ENCODE measurements around the gene NPW. TPM values are rescaled to one million over a fixed set of nuclear protein-coding genes. Genes with fewer than 3 reads are reported as not detected.

NPW gene
- total and polyA plus RNA-seq, 2 donors (not counting 1 experiment from before 2014, with no cell fraction given) = 0.20 to 0.99 TPM

DNA sequence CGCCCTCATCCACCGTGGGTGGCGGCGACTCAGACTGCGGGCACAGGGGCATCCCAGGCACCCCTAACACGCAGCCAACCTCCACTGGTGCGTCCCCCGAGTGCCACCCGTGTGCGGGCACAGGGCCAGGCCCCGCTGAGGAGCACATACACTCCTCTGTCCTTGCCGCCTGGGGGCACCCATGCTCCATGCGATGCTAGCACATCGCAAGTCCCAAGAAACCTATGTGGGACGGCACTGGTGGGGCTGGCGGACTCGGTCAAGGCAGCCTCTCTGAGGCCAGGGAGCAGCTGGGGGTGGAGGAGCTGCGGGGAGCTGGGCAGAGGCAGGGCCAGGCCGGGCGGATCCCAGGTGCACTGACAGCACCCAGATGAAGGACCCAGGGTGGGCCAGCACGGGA lies 13.9 kb upstream of the NPW start:
- Histone ChIP-seq H4K20me1 (ENCODE audit: control insufficient read depth, extremely low read depth, insufficient read depth, low read length) (no peaks in the 10 kb centered on the region), H3K36me3 (ENCODE audit: control insufficient read depth, insufficient read depth, low read length) (peaks cover 29% of the 10 kb centered on the region), H3K9ac (ENCODE audit: insufficient read depth, low read length) (no peak overlapping the region), H3K27me3 (ENCODE audit: control insufficient read depth, insufficient read depth, low read length) (no peaks in the 10 kb centered on the region), H3K4me1 (ENCODE audit: control insufficient read depth, extremely low read depth, insufficient read depth, low read length) (peaks cover 24% of the 10 kb centered on the region), H3K4me2 (ENCODE audit: extremely low read depth, insufficient read depth, low read length) (no peak overlapping the region), H3K79me2 (ENCODE audit: control insufficient read depth, insufficient read depth, low read length) (peaks cover 72% of the 10 kb centered on the region), H3K27ac (ENCODE audit: insufficient read depth, low read length) (no peak overlapping the region), H3K9me3 (ENCODE audit: control insufficient read depth, insufficient read depth, low read depth, low read length) (no peaks in the 10 kb centered on the region), H2AFZ (ENCODE audit: low read length) (no peak overlapping the region), H3K4me3 (replicated peaks in 1 of 4; ENCODE audit: control extremely low read depth in 1 of 4, insufficient read depth in 1 of 4, low read depth in 3 of 4, low read length in 4 of 4) (no peak overlapping the region)
- TF ChIP-seq, protein P1, sequence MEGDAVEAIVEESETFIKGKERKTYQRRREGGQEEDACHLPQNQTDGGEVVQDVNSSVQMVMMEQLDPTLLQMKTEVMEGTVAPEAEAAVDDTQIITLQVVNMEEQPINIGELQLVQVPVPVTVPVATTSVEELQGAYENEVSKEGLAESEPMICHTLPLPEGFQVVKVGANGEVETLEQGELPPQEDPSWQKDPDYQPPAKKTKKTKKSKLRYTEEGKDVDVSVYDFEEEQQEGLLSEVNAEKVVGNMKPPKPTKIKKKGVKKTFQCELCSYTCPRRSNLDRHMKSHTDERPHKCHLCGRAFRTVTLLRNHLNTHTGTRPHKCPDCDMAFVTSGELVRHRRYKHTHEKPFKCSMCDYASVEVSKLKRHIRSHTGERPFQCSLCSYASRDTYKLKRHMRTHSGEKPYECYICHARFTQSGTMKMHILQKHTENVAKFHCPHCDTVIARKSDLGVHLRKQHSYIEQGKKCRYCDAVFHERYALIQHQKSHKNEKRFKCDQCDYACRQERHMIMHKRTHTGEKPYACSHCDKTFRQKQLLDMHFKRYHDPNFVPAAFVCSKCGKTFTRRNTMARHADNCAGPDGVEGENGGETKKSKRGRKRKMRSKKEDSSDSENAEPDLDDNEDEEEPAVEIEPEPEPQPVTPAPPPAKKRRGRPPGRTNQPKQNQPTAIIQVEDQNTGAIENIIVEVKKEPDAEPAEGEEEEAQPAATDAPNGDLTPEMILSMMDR (conservative IDR thresholded peaks at IDR 0.05 in 1 of 2, IDR thresholded peaks at IDR 0.05 in 1 of 2; ENCODE audit: low read depth in 1 of 2, low read length in 2 of 2) = no peak
- TF ChIP-seq EZH2 (IDR thresholded peaks at IDR 0.05; ENCODE audit: low read length, missing control alignments) = no peak
- DNase-seq (ENCODE audit: low read depth in 2 of 2) = no peak

DNA sequence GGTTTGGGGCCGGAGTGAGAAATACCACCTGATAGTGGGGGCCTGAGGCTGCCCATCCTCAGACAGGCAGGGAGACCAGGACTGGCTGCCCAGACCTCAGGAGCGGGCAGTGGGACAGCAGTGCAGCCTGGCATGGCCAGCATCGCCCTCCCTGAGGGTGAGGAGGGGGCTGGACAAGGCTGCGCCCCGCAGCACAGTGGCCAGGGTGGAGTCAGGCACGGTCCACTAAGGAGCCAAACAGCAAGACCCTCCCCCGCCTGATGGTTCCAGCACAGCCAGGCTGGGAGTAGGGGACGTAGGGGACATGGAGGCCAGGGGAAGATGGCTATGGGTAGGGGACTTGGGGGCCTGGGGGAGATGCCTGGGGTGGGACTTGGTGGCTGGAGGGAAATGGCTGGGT lies 13.3 kb upstream of the NPW start:
- Histone ChIP-seq H3K79me2 (ENCODE audit: control insufficient read depth, insufficient read depth, low read length) (peaks cover 72% of the 10 kb centered on the region), H3K36me3 (ENCODE audit: control insufficient read depth, insufficient read depth, low read length) (peaks cover 24% of the 10 kb centered on the region), H4K20me1 (ENCODE audit: control insufficient read depth, extremely low read depth, insufficient read depth, low read length) (no peaks in the 10 kb centered on the region), H3K27ac (ENCODE audit: insufficient read depth, low read length) (peak overlapping the region; percentile 8), H3K9me3 (ENCODE audit: control insufficient read depth, insufficient read depth, low read depth, low read length) (no peaks in the 10 kb centered on the region), H3K27me3 (ENCODE audit: control insufficient read depth, insufficient read depth, low read length) (no peaks in the 10 kb centered on the region), H3K4me3 (replicated peaks in 1 of 4; ENCODE audit: control extremely low read depth in 1 of 4, insufficient read depth in 1 of 4, low read depth in 3 of 4, low read length in 4 of 4) (no peak overlapping the region), H3K4me2 (ENCODE audit: extremely low read depth, insufficient read depth, low read length) (no peak overlapping the region), H3K4me1 (ENCODE audit: control insufficient read depth, extremely low read depth, insufficient read depth, low read length) (peaks cover 24% of the 10 kb centered on the region), H2AFZ (ENCODE audit: low read length) (no peak overlapping the region), H3K9ac (ENCODE audit: insufficient read depth, low read length) (no peak overlapping the region)
- no peak for DNase-seq (ENCODE audit: low read depth in 2 of 2)
- TF ChIP-seq EZH2 (IDR thresholded peaks at IDR 0.05; ENCODE audit: low read length, missing control alignments) = no peak
- TF ChIP-seq, protein P1 (conservative IDR thresholded peaks at IDR 0.05 in 1 of 2, IDR thresholded peaks at IDR 0.05 in 1 of 2; ENCODE audit: low read depth in 1 of 2, low read length in 2 of 2) = no peak

DNA sequence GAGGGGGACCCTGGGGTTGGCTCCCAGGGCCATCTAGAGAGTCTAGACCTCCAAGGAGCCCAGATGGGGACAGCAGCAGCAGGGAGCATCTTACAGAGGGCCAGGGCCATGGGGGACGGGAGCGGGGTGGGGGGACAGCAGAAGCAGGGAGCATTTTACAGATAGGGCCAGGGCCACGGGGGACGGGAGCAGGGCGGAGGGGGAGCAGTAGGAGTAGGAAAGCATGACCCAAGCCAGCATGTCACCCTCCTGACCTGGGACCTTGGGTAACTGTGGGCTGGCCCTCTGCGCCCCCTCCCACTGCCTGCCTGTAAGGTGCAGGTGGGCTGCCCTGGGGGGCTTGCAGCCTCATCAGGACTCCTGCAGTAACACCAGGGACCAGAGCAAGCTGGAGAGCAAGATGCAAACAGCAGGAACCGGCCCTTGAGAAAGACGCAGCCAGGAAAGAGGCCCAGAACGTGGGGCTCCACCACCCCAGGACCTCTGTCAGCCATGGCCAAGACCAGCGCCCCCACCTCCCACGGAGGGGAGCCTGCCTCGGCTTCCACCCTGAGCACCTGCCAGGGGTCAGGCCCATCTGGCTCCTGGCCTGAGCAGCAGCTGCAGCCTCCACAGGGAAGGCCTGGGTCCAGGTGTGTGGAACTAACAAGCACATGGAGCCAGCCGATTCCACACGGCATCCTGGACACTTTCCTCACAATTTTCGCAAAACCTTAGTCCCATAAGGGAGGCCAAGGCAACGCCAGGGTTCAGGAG lies 12.3 kb upstream of the NPW start:
- no peak overlapping the region for H2AFZ ChIP-seq (ENCODE audit: low read length)

More for the DNA sequence above, 12.3 kb upstream of the NPW start:
- DNase-seq (ENCODE audit: low read depth in 2 of 2) = no peak
- no peaks in the 10 kb centered on the region for H3K9me3 ChIP-seq (ENCODE audit: control insufficient read depth, insufficient read depth, low read depth, low read length)
- H3K27me3 ChIP-seq (ENCODE audit: control insufficient read depth, insufficient read depth, low read length) = no peaks in the 10 kb centered on the region
- no peak for TF ChIP-seq EZH2 (IDR thresholded peaks at IDR 0.05; ENCODE audit: low read length, missing control alignments)
- TF ChIP-seq, protein P1 (conservative IDR thresholded peaks at IDR 0.05 in 1 of 2, IDR thresholded peaks at IDR 0.05 in 1 of 2; ENCODE audit: low read depth in 1 of 2, low read length in 2 of 2) = no peak
- H3K4me1 ChIP-seq (ENCODE audit: control insufficient read depth, extremely low read depth, insufficient read depth, low read length) = peaks cover 24% of the 10 kb centered on the region
- no peaks in the 10 kb centered on the region for H4K20me1 ChIP-seq (ENCODE audit: control insufficient read depth, extremely low read depth, insufficient read depth, low read length)
- peak overlapping the region; percentile 58 to 82 (median 71) for H3K4me3 ChIP-seq (replicated peaks in 1 of 4; ENCODE audit: control extremely low read depth in 1 of 4, insufficient read depth in 1 of 4, low read depth in 3 of 4, low read length in 4 of 4)
- peak overlapping the region; percentile 33 for H3K9ac ChIP-seq (ENCODE audit: insufficient read depth, low read length)
- peak overlapping the region; percentile 95 for H3K4me2 ChIP-seq (ENCODE audit: extremely low read depth, insufficient read depth, low read length)
- peaks cover 18% of the 10 kb centered on the region for H3K36me3 ChIP-seq (ENCODE audit: control insufficient read depth, insufficient read depth, low read length)
- peaks cover 71% of the 10 kb centered on the region for H3K79me2 ChIP-seq (ENCODE audit: control insufficient read depth, insufficient read depth, low read length)
- H3K27ac ChIP-seq (ENCODE audit: insufficient read depth, low read length) = peak overlapping the region; percentile 59
